ENCODE measurements around the gene MYB. TPM values are rescaled to one million over a fixed set of nuclear protein-coding genes. Genes with fewer than 3 reads are reported as not detected.

The MYB gene
- total RNA-seq, 1 donor from 2014 or later = 57.3 TPM

DNA sequence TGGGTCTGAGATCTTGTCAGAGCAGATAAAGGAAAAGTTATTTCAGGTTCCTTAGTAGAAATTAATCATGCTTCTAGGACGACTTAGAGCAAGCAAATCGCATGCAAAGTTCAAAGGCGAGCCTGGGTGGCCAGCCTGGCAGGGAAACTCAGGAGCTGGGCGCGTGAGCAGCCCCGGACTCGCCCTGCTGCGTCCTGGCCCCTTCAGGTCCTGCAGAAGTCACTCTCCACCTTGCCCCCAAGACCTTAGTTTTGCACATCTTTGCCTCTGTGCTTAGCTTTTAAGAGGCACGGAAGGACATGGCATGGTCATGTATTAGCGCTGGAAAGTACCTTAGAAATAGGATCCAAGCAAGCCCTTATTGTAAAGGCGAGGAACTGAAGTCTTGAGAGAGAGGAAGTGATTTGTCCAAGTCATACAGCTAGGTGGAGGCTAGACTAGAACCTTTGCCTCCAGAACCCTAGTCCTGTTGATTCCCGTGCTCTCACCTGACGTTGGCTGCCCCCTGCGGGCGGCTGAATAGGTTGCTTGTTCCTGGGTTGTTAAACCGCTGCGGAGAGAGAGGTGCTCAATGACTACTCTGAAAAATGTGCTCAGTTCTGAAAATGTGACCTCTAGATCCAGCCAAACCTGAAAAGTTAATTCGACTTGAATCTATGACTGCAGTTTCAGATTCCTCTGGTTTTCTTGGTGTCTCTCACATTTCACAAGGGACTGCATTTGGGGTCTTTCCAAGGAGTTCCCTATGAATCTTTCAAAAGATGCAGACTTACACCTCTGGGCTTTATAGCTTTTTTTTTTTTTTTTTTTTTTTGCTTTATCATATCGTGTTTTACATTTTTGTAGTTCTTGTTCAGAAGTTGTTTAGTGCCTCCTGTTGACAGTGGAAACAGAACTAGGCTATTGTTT, 2.7 kb downstream of the MYB start:
- intact Hi-C loops (cut with micrococcal nuclease) = loop anchor here (1.0 to 10.0 kb wide), 16 partner anchors 13 to 1105 kb away; partner anchors contain the start of genes BCLAF1, HBS1L and MTFR2
- Mint-ChIP-seq H3K27me3 (ENCODE audit: insufficient read depth) (no peaks in the 10 kb centered on the region), H3K9me3 (no peaks in the 10 kb centered on the region), H3K4me3 (peak overlapping the region; percentile 97), H3K27ac (peak overlapping the region; percentile 81), H3K4me1 (ENCODE audit: low read depth) (peaks cover 47% of the 10 kb centered on the region), H3K36me3 (ENCODE audit: low read depth) (peaks cover 25% of the 10 kb centered on the region)
- DNase-seq (ENCODE audit: low spot score) = peak; percentile 77

DNA sequence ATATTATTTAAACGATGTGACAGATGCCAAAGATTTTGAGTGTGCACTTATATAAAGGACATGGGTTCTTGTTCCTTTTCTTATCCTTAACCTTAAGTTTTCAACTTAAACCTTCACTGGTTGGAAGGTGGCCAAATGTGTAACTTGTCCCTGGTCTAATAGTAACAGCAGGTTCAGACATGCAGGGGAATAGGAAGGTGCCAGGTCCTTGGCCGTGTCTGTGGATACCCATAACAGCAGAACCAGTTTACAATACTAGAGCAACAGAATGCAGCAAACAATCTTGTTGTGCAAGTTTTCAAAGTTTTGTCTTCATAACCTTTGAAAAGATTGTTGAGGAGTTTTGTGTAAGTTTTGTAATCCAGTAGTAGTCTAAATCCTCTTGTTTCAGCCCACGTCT, 4.4 kb downstream of the MYB start:
- no peak for DNase-seq (ENCODE audit: low spot score)
- H3K27me3 Mint-ChIP-seq (ENCODE audit: insufficient read depth) = no peaks in the 10 kb centered on the region
- intact Hi-C loops (cut with micrococcal nuclease) = loop anchor here (2.0 to 10.0 kb wide), 5 partner anchors 25 to 1069 kb away; partner anchors contain the start of gene MTFR2
- H3K36me3 Mint-ChIP-seq (ENCODE audit: low read depth) = peaks cover 39% of the 10 kb centered on the region
- H3K27ac Mint-ChIP-seq = peak overlapping the region; percentile 3
- no peaks in the 10 kb centered on the region for H3K9me3 Mint-ChIP-seq
- peaks cover 51% of the 10 kb centered on the region for H3K4me1 Mint-ChIP-seq (ENCODE audit: low read depth)
- H3K4me3 Mint-ChIP-seq = no peak overlapping the region

DNA sequence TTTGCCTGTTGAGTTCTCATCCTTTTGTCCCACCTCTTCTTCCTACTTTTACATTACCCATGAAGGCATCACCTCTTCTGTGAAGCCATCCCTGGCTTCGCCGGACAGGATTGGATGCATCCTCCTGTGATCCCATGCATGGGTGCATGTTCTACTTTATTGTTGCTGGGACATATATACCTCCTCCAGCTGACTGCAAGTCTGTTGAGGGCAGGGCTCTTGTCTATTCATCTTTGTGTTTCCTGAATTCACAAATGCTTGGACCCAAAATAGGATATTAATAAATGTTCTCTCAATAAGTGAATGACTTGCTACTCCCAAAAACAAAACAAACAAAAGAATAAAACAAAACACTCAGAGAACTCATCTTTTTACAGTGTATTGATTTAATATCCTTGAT, 5.1 kb downstream of the MYB start:
- no peaks in the 10 kb centered on the region for H3K9me3 Mint-ChIP-seq
- H3K4me3 Mint-ChIP-seq = peak overlapping the region; percentile 1
- peaks cover 51% of the 10 kb centered on the region for H3K4me1 Mint-ChIP-seq (ENCODE audit: low read depth)
- peak overlapping the region; percentile 46 for H3K27ac Mint-ChIP-seq
- DNase-seq (ENCODE audit: low spot score) = no peak
- no peaks in the 10 kb centered on the region for H3K27me3 Mint-ChIP-seq (ENCODE audit: insufficient read depth)
- intact Hi-C loops (cut with micrococcal nuclease) = loop anchor here (10.0 kb wide), 2 partner anchors 1011 to 1069 kb away; partner anchors contain the start of gene MTFR2
- H3K36me3 Mint-ChIP-seq (ENCODE audit: low read depth) = peaks cover 39% of the 10 kb centered on the region

DNA sequence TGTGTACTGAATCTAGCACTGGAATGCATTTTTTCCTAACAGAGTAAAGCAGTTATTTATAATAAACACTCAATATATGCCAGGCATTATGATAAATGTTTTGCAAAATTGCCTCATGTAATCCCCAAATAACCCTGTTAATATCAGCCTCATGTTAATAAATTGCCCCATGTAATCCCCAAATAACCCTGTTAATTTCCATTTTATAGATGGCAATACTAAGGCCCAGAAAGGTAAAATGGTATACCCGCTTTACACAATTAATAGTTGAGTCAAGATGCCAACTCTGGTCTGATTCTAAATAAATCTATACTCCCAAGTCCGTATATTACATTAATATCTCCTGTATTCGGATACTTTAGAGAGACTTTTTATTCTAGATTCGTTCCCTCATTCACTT, 6.3 kb downstream of the MYB start:
- Mint-ChIP-seq H3K4me1 (ENCODE audit: low read depth) (peaks cover 58% of the 10 kb centered on the region), H3K9me3 (no peaks in the 10 kb centered on the region), H3K36me3 (ENCODE audit: low read depth) (peaks cover 45% of the 10 kb centered on the region), H3K27me3 (ENCODE audit: insufficient read depth) (no peaks in the 10 kb centered on the region), H3K27ac (no peak overlapping the region), H3K4me3 (no peak overlapping the region)
- intact Hi-C loops (cut with micrococcal nuclease) = loop anchor here (10.0 kb wide), 2 partner anchors 1013 to 1067 kb away; partner anchors contain the start of gene MTFR2
- no peak for DNase-seq (ENCODE audit: low spot score)

DNA sequence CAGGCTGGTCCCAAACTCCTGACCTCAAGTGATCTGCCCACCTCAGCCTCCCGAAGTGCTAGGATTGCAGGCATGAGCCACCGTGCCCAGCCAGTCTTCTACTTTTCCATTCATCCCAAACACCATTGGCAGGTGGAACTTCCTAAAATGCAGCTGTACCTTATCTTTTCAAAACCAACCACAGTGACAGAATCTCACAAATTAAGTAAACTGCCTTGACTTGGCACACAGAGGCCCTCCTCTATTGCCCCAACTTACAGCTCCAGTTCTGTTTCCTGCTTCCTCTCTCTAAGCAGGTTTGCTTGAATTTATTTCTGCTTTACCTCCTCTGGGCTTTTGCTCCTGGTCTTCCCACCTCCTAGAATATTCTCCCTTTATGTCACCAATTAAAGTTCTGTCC, 7.6 kb downstream of the MYB start:
- no peak for DNase-seq (ENCODE audit: low spot score)
- H3K9me3 Mint-ChIP-seq = no peaks in the 10 kb centered on the region
- no peaks in the 10 kb centered on the region for H3K27me3 Mint-ChIP-seq (ENCODE audit: insufficient read depth)
- peaks cover 53% of the 10 kb centered on the region for H3K36me3 Mint-ChIP-seq (ENCODE audit: low read depth)
- H3K27ac Mint-ChIP-seq = peak overlapping the region; percentile 58
- peaks cover 63% of the 10 kb centered on the region for H3K4me1 Mint-ChIP-seq (ENCODE audit: low read depth)
- intact Hi-C loops (cut with micrococcal nuclease) = loop anchor here (10.0 kb wide), 2 partner anchors 1014 to 1066 kb away; partner anchors contain the start of gene MTFR2
- H3K4me3 Mint-ChIP-seq = no peak overlapping the region

DNA sequence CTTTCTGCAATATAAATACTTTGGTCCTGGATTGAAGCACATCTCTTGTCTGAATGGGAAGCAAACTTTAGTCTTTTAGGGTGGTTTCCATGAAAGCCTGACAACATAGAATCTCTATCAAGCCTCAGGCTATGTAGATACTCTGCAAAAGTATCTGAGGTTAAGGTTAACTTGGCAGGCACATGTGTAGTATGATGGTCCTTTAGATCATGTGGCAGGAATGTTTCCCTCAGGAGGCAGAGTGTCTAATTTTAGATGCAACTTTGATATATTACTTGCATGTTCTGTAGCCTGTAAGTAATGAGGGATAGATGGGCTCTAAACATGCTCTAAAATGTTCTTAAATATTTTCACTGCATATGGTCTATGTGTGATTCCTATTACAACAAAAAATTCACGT, 8.2 kb downstream of the MYB start:
- no peaks in the 10 kb centered on the region for H3K27me3 Mint-ChIP-seq (ENCODE audit: insufficient read depth)
- no peaks in the 10 kb centered on the region for H3K9me3 Mint-ChIP-seq
- H3K27ac Mint-ChIP-seq = peak overlapping the region; percentile 58
- DNase-seq (ENCODE audit: low spot score) = no peak
- H3K36me3 Mint-ChIP-seq (ENCODE audit: low read depth) = peaks cover 59% of the 10 kb centered on the region
- intact Hi-C loops (cut with micrococcal nuclease) = loop anchor here (10.0 kb wide), 2 partner anchors 1015 to 1065 kb away; partner anchors contain the start of gene MTFR2
- peaks cover 65% of the 10 kb centered on the region for H3K4me1 Mint-ChIP-seq (ENCODE audit: low read depth)
- no peak overlapping the region for H3K4me3 Mint-ChIP-seq

DNA sequence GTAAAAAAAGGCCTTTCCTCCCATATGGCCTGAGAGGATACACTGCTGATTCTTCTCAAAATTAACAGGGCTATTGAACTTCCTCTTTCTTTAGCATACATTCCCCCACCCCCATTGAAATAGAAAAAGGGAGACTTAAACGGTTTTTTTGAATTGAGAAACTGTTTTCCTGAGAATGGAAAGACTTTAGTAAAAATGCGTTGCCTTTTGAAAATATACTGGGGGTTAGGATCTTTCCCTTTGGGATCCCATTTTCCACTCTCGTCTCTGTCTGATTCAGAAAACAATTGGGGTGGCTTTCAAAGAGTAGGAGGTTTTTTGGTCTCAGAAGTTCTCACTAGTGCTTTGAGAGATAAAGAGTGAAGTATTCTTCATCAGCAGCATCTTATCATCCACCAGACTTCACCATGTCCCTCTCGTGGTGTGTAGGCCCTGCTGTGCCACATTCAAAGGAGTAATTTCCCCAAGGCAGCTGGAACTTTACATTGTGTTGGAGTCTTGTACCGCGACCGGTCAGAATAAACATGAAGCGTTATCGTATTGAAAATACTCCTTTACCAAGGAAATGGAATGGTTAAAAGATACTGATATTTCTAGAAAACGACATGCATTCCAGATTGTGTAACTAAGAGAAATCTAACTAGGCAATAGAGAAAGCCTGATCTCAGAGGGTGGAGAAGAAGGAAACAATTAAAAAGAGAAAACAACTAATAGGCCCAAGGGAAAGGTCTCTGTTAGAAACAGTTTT, 10.6 kb downstream of the MYB start:
- intact Hi-C loops (cut with micrococcal nuclease) = no loop called here
- H3K9me3 Mint-ChIP-seq = no peaks in the 10 kb centered on the region
- H3K36me3 Mint-ChIP-seq (ENCODE audit: low read depth) = peaks cover 65% of the 10 kb centered on the region
- no peak for DNase-seq (ENCODE audit: low spot score)
- H3K27ac Mint-ChIP-seq = peak overlapping the region; percentile 37
- H3K4me3 Mint-ChIP-seq = no peak overlapping the region
- no peaks in the 10 kb centered on the region for H3K27me3 Mint-ChIP-seq (ENCODE audit: insufficient read depth)
- peaks cover 65% of the 10 kb centered on the region for H3K4me1 Mint-ChIP-seq (ENCODE audit: low read depth)

DNA sequence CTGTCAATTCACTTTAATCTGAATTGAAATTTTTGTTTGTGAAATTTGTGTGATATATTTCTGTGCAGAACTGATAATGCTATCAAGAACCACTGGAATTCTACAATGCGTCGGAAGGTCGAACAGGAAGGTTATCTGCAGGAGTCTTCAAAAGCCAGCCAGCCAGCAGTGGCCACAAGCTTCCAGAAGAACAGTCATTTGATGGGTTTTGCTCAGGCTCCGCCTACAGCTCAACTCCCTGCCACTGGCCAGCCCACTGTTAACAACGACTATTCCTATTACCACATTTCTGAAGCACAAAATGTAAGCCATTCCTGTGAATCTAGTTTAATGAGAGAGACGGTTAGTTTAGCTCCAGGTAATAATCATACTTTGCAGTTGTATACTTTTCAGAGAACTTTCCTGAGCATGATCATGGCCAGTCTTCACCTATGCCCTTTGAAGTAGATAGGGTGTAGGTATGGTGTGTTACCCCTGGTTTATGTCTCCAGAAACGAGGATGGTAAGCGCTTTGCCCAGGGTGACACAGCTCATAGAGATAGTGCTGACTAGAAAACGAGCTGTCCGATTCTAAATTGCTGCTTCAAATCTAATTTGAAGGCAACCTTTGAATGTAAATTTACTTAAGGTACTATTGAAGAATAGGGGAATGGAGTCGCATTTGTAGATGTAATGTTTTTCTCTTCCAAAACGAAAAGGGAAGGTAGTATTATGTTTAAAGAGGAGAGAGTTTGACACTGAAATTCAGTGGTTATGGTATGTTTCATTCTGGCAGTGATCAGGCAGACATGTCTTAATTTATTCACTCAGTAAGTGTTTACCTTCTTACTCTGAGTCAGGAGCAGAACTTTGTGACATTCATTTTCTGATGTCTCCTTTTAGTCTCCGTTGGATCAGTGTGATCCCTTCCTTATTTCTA, 11.4 kb downstream of the MYB start:
- intact Hi-C loops (cut with micrococcal nuclease) = no loop called here
- Mint-ChIP-seq H3K27ac (peak overlapping the region; percentile 45), H3K4me3 (no peak overlapping the region), H3K9me3 (no peaks in the 10 kb centered on the region), H3K4me1 (ENCODE audit: low read depth) (peaks cover 70% of the 10 kb centered on the region), H3K27me3 (ENCODE audit: insufficient read depth) (no peaks in the 10 kb centered on the region), H3K36me3 (ENCODE audit: low read depth) (peaks cover 65% of the 10 kb centered on the region)
- no peak for DNase-seq (ENCODE audit: low spot score)

DNA sequence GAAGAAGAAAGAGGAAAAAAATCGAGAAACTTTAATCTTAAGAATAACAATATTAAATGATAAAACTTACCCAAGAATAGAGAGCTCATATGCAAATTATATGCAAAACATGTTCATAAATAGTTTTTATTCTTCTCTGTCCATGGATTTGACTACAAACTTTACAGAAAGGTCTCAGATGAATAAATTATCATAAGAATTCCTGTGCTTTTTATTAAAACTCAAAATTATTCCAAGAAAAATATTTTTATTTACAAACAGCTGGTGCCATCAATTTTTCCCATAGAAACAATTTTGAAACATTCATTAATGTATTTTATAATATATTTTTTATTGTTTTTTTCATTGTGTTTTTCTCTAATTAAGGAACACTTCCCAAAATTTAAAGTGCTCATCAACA, 12.1 kb downstream of the MYB start:
- DNase-seq (ENCODE audit: low spot score) = no peak
- intact Hi-C loops (cut with micrococcal nuclease) = no loop called here
- Mint-ChIP-seq H3K4me3 (no peak overlapping the region), H3K4me1 (ENCODE audit: low read depth) (peaks cover 69% of the 10 kb centered on the region), H3K9me3 (no peaks in the 10 kb centered on the region), H3K27me3 (ENCODE audit: insufficient read depth) (no peaks in the 10 kb centered on the region), H3K36me3 (ENCODE audit: low read depth) (peaks cover 69% of the 10 kb centered on the region), H3K27ac (peak overlapping the region; percentile 45)

DNA sequence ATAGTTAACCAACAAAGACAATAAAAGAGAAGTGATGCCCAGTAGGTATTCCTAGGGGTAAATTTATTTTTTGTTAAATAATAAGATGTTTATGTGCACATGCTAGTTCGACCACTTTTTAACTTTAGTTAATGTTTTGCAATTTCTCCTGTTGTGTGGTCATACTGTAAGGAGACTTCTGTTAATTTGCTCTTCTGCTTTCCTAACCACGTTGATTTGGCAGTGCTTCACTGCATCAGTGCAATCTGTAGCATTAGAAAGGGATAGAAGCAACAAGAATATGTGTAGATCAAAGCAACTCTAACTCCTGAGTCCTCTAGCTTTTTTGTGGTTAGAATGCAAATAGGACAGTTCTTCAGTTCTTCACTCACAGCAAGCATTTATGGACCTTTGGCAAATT, 13.9 kb downstream of the MYB start:
- no peak overlapping the region for H3K27ac Mint-ChIP-seq
- intact Hi-C loops (cut with micrococcal nuclease) = loop anchor here (5.0 kb wide), 2 partner anchors 227 to 242 kb away; no protein-coding TSS in a partner anchor

DNA sequence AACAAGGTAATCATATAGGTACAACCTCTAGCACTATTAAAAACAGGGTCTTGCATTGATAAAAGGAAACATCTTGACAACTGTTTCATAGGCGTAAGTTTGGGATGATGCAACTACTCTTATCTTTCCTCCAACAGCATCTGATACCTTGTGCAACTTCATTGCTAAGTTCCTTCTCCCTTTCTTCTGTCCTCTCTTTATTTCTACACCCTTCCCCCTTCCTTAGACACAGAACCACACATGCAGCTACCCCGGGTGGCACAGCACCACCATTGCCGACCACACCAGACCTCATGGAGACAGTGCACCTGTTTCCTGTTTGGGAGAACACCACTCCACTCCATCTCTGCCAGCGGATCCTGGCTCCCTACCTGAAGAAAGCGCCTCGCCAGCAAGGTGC, 14.4 kb downstream of the MYB start:
- no peak for DNase-seq (ENCODE audit: low spot score)
- H3K27me3 Mint-ChIP-seq (ENCODE audit: insufficient read depth) = no peaks in the 10 kb centered on the region
- peak overlapping the region; percentile 25 for H3K27ac Mint-ChIP-seq
- H3K9me3 Mint-ChIP-seq = no peaks in the 10 kb centered on the region
- intact Hi-C loops (cut with micrococcal nuclease) = loop anchor here (5.0 kb wide), 2 partner anchors 227 to 242 kb away; no protein-coding TSS in a partner anchor
- H3K36me3 Mint-ChIP-seq (ENCODE audit: low read depth) = peaks cover 62% of the 10 kb centered on the region
- peaks cover 58% of the 10 kb centered on the region for H3K4me1 Mint-ChIP-seq (ENCODE audit: low read depth)
- H3K4me3 Mint-ChIP-seq = peak overlapping the region; percentile 45

More for the DNA sequence above, 13.9 kb downstream of the MYB start:
- peaks cover 60% of the 10 kb centered on the region for H3K4me1 Mint-ChIP-seq (ENCODE audit: low read depth)
- DNase-seq (ENCODE audit: low spot score) = no peak
- H3K9me3 Mint-ChIP-seq = no peaks in the 10 kb centered on the region
- H3K36me3 Mint-ChIP-seq (ENCODE audit: low read depth) = peaks cover 59% of the 10 kb centered on the region
- no peaks in the 10 kb centered on the region for H3K27me3 Mint-ChIP-seq (ENCODE audit: insufficient read depth)
- H3K4me3 Mint-ChIP-seq = no peak overlapping the region

Measured in activated T-helper 1 cell treated with anti-CD3 and anti-CD28 coated beads, Interleukin-12 subunit alpha, Interleukin-12 subunit beta, Interleukin-2, Interleukin-4 antibody, amounts not matched to agents 30 ng/mL and 10 ng/mL and 1 ng/mL, durations not matched to agents 14 hours and 24 hours and 36 hours (primary cell).